ENCODE measurements around the gene BYSL.

The BYSL gene

DNA sequence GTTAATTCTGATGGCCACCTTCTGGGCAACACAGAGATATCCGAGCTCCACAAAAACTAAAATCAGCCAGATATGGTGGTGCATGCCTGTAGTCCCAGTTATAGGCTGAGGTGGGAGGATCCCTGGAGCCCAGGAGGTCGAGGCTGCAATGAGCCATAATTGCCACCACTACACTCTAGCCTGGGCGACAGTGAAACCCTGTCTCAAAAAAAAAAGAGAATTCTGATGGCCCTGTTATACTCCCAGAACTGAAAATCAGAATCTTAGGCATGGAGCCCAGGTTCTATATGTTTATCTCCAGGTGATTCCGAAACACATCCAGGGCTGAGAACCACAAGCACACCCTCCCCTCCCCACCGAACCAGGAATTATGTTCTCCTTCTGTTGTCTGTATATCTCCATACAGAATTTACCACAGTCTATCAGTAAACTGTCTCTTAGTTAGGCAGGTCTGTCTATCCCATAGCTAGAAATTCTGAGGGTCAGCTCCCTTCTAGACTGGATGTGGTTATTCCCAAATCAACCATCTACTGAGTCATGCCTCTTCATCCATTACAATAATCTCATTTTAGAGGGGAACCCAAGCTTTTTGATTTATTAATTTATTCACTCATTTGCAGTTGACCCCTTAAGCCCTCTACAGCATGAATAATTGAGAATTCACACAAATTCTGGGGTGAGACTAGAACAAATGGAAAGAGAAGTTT lies 45.1 kb downstream of the BYSL start:
- DNase-seq (ENCODE audit: low read depth) = no peak
- H3K4me3 ChIP-seq (ENCODE audit: low read length) = no peak overlapping the region
- no peak for TF ChIP-seq CTCF (conservative IDR thresholded peaks at IDR 0.05; ENCODE audit: low read length)

- H3K4me3 ChIP-seq (ENCODE audit: low read length) = no peak overlapping the region
- peak; percentile 55 for DNase-seq (ENCODE audit: low read depth)
- TF ChIP-seq CTCF (conservative IDR thresholded peaks at IDR 0.05; ENCODE audit: low read length) = no peak
These were observed 45.6 kb downstream of the BYSL start for GRCh38 chr6:41966961-41967311.

- TF ChIP-seq CTCF (conservative IDR thresholded peaks at IDR 0.05; ENCODE audit: low read length) = no peak
- peak; percentile 37 for DNase-seq (ENCODE audit: low read depth)
- H3K4me3 ChIP-seq (ENCODE audit: low read length) = no peak overlapping the region
These were observed 46.3 kb downstream of the BYSL start for GRCh38 chr6:41967312-41968287.

GRCh38 chr6:41970436-41970846 lies 49.1 kb downstream of the BYSL start:
- TF ChIP-seq CTCF (conservative IDR thresholded peaks at IDR 0.05; ENCODE audit: low read length) = no peak
- peak; percentile 68 for DNase-seq (ENCODE audit: low read depth)
- no peak overlapping the region for H3K4me3 ChIP-seq (ENCODE audit: low read length)

- TF ChIP-seq CTCF (conservative IDR thresholded peaks at IDR 0.05; ENCODE audit: low read length) = no peak
- H3K4me3 ChIP-seq (ENCODE audit: low read length) = no peak overlapping the region
- DNase-seq (ENCODE audit: low read depth) = no peak
These were observed 51.5 kb downstream of the BYSL start for GRCh38 chr6:41972826-41973225.

- no peak for DNase-seq (ENCODE audit: low read depth)
- no peak overlapping the region for H3K4me3 ChIP-seq (ENCODE audit: low read length)
- TF ChIP-seq CTCF (conservative IDR thresholded peaks at IDR 0.05; ENCODE audit: low read length) = no peak
These were observed 53.1 kb downstream of the BYSL start for GRCh38 chr6:41974281-41974825.

Measured in AG10803 (cell line).